H1 (cell line): ENCODE measurements around the gene COTL1. TPM values are rescaled to one million over a fixed set of nuclear protein-coding genes. Genes with fewer than 3 reads are reported as not detected.

Source experiments
- CTCF ChIA-PET: fragments of 300-600 bp; sonication (Branson Sonifier 250); formaldehyde crosslinking; loops from one replicate; lab custom pipeline; 2021; ENCODE audit not compliant: partially characterized antibody; lab: Charles Lee
- POLR2A ChIA-PET: fragments of 300-600 bp; sonication (Branson Sonifier 250); formaldehyde crosslinking; loops from one replicate; lab custom pipeline; 2021; ENCODE audit warnings: inconsistent platforms; ENCODE audit not compliant: partially characterized antibody; lab: Charles Lee
- DNase-seq, 2 experiments: peaks; one replicate each; pipeline versions ENCODE4 v3.0.0 to v3.0.0-alpha.2; 2010 to 2022; ENCODE audit warnings: low spot score in 2 of 2, low read depth in 1 of 2, mixed read lengths in 1 of 2
- FAIRE-seq: peaks from 2 replicates; lab custom pipeline; 2011; peaks lifted over from hg19 to GRCh38; lab: Jason Lieb, UNC
- H2AFZ ChIP-seq: 2 replicates; pipeline ENCODE4 v1.8.1; 2012; ENCODE audit warnings: low read length, inconsistent platforms
- H2AK5ac ChIP-seq: 2 replicates; pipeline ENCODE4 v1.6.1; 2013; ENCODE audit warnings: low read depth, low read length
- H2BK120ac ChIP-seq: replicated peaks from 2 replicates; pipeline ENCODE3; 2013; ENCODE audit warnings: low read depth, low read length, inconsistent platforms
- H2BK12ac ChIP-seq: 2 replicates; pipeline ENCODE4 v1.6.1; 2013; ENCODE audit warnings: low read depth, low read length
- H2BK15ac ChIP-seq: 2 replicates; pipeline ENCODE4 v1.6.1; 2013; ENCODE audit warnings: low read length
- H2BK20ac ChIP-seq: 2 replicates; pipeline ENCODE4 v1.6.1; 2013; ENCODE audit warnings: low read length
- H2BK5ac ChIP-seq: 2 replicates; pipeline ENCODE4 v1.6.1; 2013; ENCODE audit warnings: low read depth, low read length
- H3K14ac ChIP-seq: 2 replicates; pipeline ENCODE4 v1.6.1; 2013; ENCODE audit warnings: inconsistent platforms; ENCODE audit not compliant: insufficient read length
- H3K18ac ChIP-seq: 2 replicates; pipeline ENCODE4 v1.6.1; 2013; ENCODE audit warnings: low read length; ENCODE audit errors: extremely low read depth
- H3K23ac ChIP-seq: 2 replicates; pipeline ENCODE4 v1.6.1; 2013; ENCODE audit warnings: inconsistent platforms; ENCODE audit not compliant: insufficient read length
- H3K23me2 ChIP-seq: 2 replicates; pipeline ENCODE4 v1.6.1; 2013; ENCODE audit warnings: low read depth, low read length
- H3K27ac ChIP-seq: 2 replicates; pipeline ENCODE4 v1.6.1; 2011; ENCODE audit warnings: low read depth, low read length, inconsistent platforms
- H3K27me3 ChIP-seq, 4 experiments: replicated peaks in 1 of 4; 1 replicate in 1 of 4; 2 replicates in 3 of 4; pipeline versions ENCODE4 v1.6.1 to v1.8.1; 2011 to 2013; ENCODE audit warnings: low read length in 3 of 4, mild to moderate bottlenecking in 3 of 4, inconsistent platforms in 2 of 4, mixed read lengths in 2 of 4, moderate library complexity in 1 of 4; ENCODE audit not compliant: control insufficient read depth in 3 of 4, insufficient read depth in 3 of 4; ENCODE audit errors: extremely low read depth in 1 of 4
- H3K36me3 ChIP-seq, 4 experiments: 2 replicates each; pipeline versions ENCODE4 v1.6.1 to v1.8.1; 2011 to 2013; ENCODE audit warnings: mild to moderate bottlenecking in 4 of 4, low read length in 3 of 4, moderate library complexity in 2 of 4, control low read depth in 1 of 4, inconsistent platforms in 1 of 4; ENCODE audit not compliant: insufficient read depth in 4 of 4, control insufficient read depth in 2 of 4
- H3K4ac ChIP-seq: replicated peaks from 2 replicates; pipeline ENCODE3; 2013; ENCODE audit warnings: low read length, low read depth, mixed read lengths, inconsistent platforms; ENCODE audit not compliant: insufficient read length
- H3K4me1 ChIP-seq, 4 experiments: replicated peaks in 1 of 4; 1 replicate in 1 of 4; 2 replicates in 3 of 4; pipeline versions ENCODE4 v1.6.1 to v1.8.1; 2011 to 2013; ENCODE audit warnings: low read length in 3 of 4, inconsistent platforms in 2 of 4, mixed read lengths in 1 of 4; ENCODE audit not compliant: insufficient read depth in 4 of 4, control insufficient read depth in 3 of 4
- H3K4me2 ChIP-seq, 2 experiments: 2 replicates each; pipeline versions ENCODE4 v1.6.1 to v1.8.1; 2011 to 2013; ENCODE audit warnings: low read depth in 2 of 2, low read length in 2 of 2, control low read depth in 1 of 2, inconsistent platforms in 1 of 2, mild to moderate bottlenecking in 1 of 2; ENCODE audit not compliant: insufficient read depth in 1 of 2
- H3K4me3 ChIP-seq, 4 experiments: fragments of 200-600, 300-600 bp in 1 of 4; sonication (generic), shearing (Covaris generic), sonication (Bioruptor Twin) in 1 of 4; 2 replicates each; pipeline versions ENCODE4 v1.5.1 to v1.8.1; 2011 to 2016; ENCODE audit warnings: low read length in 4 of 4, low read depth in 3 of 4, control low read depth in 2 of 4, inconsistent platforms in 2 of 4, mild to moderate bottlenecking in 2 of 4, mixed read lengths in 1 of 4, moderate library complexity in 1 of 4; ENCODE audit not compliant: insufficient read depth in 2 of 4; ENCODE audit errors: extremely low read depth in 1 of 4
- H3K56ac ChIP-seq: replicated peaks from 2 replicates; pipeline ENCODE3; 2013; ENCODE audit warnings: low read depth, mild to moderate bottlenecking, mixed read lengths, low read length, inconsistent platforms; ENCODE audit not compliant: insufficient read length
- H3K79me1 ChIP-seq: 2 replicates; pipeline ENCODE4 v1.6.1; 2013; ENCODE audit warnings: low read depth, low read length, control low read depth
- H3K79me2 ChIP-seq, 2 experiments: 2 replicates each; pipeline versions ENCODE4 v1.6.1 to v1.8.1; 2012 to 2013; ENCODE audit warnings: low read length in 2 of 2, mild to moderate bottlenecking in 2 of 2, inconsistent platforms in 1 of 2; ENCODE audit not compliant: insufficient read depth in 2 of 2, control insufficient read depth in 1 of 2
- H3K9ac ChIP-seq, 4 experiments: replicated peaks in 1 of 4; 1 replicate in 1 of 4; 2 replicates in 3 of 4; pipeline versions ENCODE4 v1.6.1 to v1.8.1; 2011 to 2013; ENCODE audit warnings: low read depth in 3 of 4, low read length in 3 of 4, control low read depth in 2 of 4, mild to moderate bottlenecking in 2 of 4, moderate library complexity in 2 of 4, inconsistent platforms in 1 of 4; ENCODE audit errors: extremely low read depth in 1 of 4
- H3K9me3 ChIP-seq, 2 experiments: 2 replicates each; pipeline versions ENCODE4 v1.6.1 to v1.8.1; 2012 to 2013; ENCODE audit warnings: mild to moderate bottlenecking in 2 of 2, moderate library complexity in 2 of 2, control low read depth in 1 of 2, inconsistent platforms in 1 of 2, low read depth in 1 of 2, low read length in 1 of 2, mixed read lengths in 1 of 2; ENCODE audit not compliant: insufficient read depth in 2 of 2
- H4K20me1 ChIP-seq, 2 experiments: replicated peaks in 1 of 2; 2 replicates each; pipeline versions ENCODE3 to v1.8.1; 2011 to 2013; ENCODE audit warnings: inconsistent platforms in 2 of 2, low read length in 2 of 2, mild to moderate bottlenecking in 1 of 2; ENCODE audit not compliant: insufficient read depth in 2 of 2, control insufficient read depth in 1 of 2
- H4K5ac ChIP-seq: 2 replicates; pipeline ENCODE4 v1.6.1; 2013; ENCODE audit warnings: low read length, low read depth, mixed read lengths, inconsistent platforms; ENCODE audit not compliant: insufficient read length
- H4K8ac ChIP-seq: 2 replicates; pipeline ENCODE4 v1.8.0; 2013; ENCODE audit warnings: mild to moderate bottlenecking, moderate library complexity, low read length, inconsistent platforms; ENCODE audit not compliant: insufficient read depth; ENCODE audit errors: extremely low read depth
- H4K91ac ChIP-seq: replicated peaks from 2 replicates; pipeline ENCODE3; 2013; ENCODE audit warnings: low read length, mixed read lengths, inconsistent platforms; ENCODE audit not compliant: insufficient read length
- BACH1 ChIP-seq: IDR thresholded peaks from 2 replicates; pipeline ENCODE4 v1.6.1; 2012; ENCODE audit warnings: low read length, improper control_type of control experiment
- BCL11A ChIP-seq, 2 experiments: IDR thresholded peaks; one replicate each; pipeline ENCODE4 v1.6.1; 2011; ENCODE audit warnings: low read depth in 2 of 2, low read length in 2 of 2, mild to moderate bottlenecking in 2 of 2
- CBX5 ChIP-seq: fragments of 300-800, 300-1000 bp; sonication (generic); IDR thresholded peaks from 2 replicates; pipeline ENCODE4 v1.7.1; 2016; ENCODE audit warnings: antibody characterized with exemption, low read length, low read depth
- CREB1 ChIP-seq: IDR thresholded peaks from 2 replicates; pipeline ENCODE4 v1.6.1; 2012; ENCODE audit warnings: inconsistent platforms
- EZH2 ChIP-seq: fragments of 200-600 bp; sonication (generic); IDR thresholded peaks from 2 replicates; pipeline ENCODE4 v1.7.1; 2012; ENCODE audit warnings: low read depth, mild to moderate bottlenecking, moderate library complexity, low read length, inconsistent platforms; ENCODE audit not compliant: severe bottlenecking
- GTF2F1 ChIP-seq: IDR thresholded peaks from 2 replicates; pipeline ENCODE4 v1.6.1; 2012; ENCODE audit warnings: low read depth, low read length, improper control_type of control experiment, borderline replicate concordance
- POLR2AphosphoS5 ChIP-seq: IDR thresholded peaks from 2 replicates; pipeline ENCODE4 v1.6.1; 2011; ENCODE audit warnings: low read depth, low read length
- RBBP5 ChIP-seq: IDR thresholded peaks from 2 replicates; pipeline ENCODE4 v1.7.1; 2012; ENCODE audit warnings: low read depth, mild to moderate bottlenecking, inconsistent platforms, low read length, moderate library complexity, borderline replicate concordance
- RNF2 ChIP-seq: fragments of 200-900, 300-1000 bp; sonication (generic); IDR thresholded peaks from 2 replicates; pipeline ENCODE4 v1.7.1; 2016; ENCODE audit warnings: borderline replicate concordance, low read depth, mild to moderate bottlenecking, antibody characterized with exemption, low read length; ENCODE audit not compliant: poor library complexity, severe bottlenecking; ENCODE audit errors: missing control alignments
- RXRA ChIP-seq: IDR thresholded peaks from 2 replicates; pipeline ENCODE4 v1.6.1; 2011; ENCODE audit warnings: low read depth, mild to moderate bottlenecking, low read length, moderate library complexity; ENCODE audit not compliant: insufficient read depth
- SAP30 ChIP-seq: fragments of 300-600 bp; sonication (generic); IDR thresholded peaks from 2 replicates; pipeline ENCODE4 v1.7.1; 2012; ENCODE audit warnings: low read length, moderate library complexity, mild to moderate bottlenecking, inconsistent platforms; ENCODE audit not compliant: insufficient read depth, insufficient replicate concordance
- SP1 ChIP-seq: IDR thresholded peaks from 2 replicates; pipeline ENCODE4 v1.6.1; 2011; ENCODE audit warnings: low read depth, low read length
- SUZ12 ChIP-seq: fragments of 200-600 bp; sonication (generic); IDR thresholded peaks from 2 replicates; pipeline ENCODE4 v1.6.1; 2012; ENCODE audit warnings: mild to moderate bottlenecking, inconsistent platforms, low read length, moderate library complexity, mixed read lengths
- TBP ChIP-seq: IDR thresholded peaks from 2 replicates; pipeline ENCODE4 v1.6.1; 2011; ENCODE audit warnings: low read depth, low read length, improper control_type of control experiment
- WGBS, 2 experiments: shearing (Covaris generic) in 1 of 2; methylation state at CpG; one replicate each; pipeline versions ENCODE4 v1.1.6 to v1.1.7; 2013 to 2015; ENCODE audit warnings: low lambda C conversion rate in 2 of 2, mixed read lengths in 2 of 2, inconsistent platforms in 1 of 2, low coverage in 1 of 2, missing lambda C conversion rate in 1 of 2; ENCODE audit not compliant: insufficient replicate concordance in 2 of 2, insufficient coverage in 1 of 2, insufficient read length in 1 of 2; ENCODE audit errors: extremely low coverage in 1 of 2, missing lambda C conversion rate in 1 of 2; 5-methylcytosine and 5-hydroxymethylcytosine counted together
- polyA plus RNA-seq, 7 experiments: library from polyadenylated mRNA; depleted of rRNA in 3 of 7; stranded (reverse) in 5 of 7; unstranded in 2 of 7; fragments of >200 nt in 5 of 7; fragments of 200-250 nt in 2 of 7; gene quantifications; 1 replicate in 5 of 7; 2 replicates in 1 of 7; 4 replicates in 1 of 7; pipeline versions ENCODE4 v1.2.1 to v1.2.3, GENCODE V29; 2011 to 2013; ENCODE audit warnings: missing spikeins in 2 of 7, mixed read lengths in 2 of 7
- total RNA-seq: library from RNA; stranded (reverse); fragmentation: NEBNext Ultra II Directional; extraction: Animal tissue kit (Norgen Biotek cat#: 25700); gene quantifications from 2 replicates; pipeline ENCODE4 v1.2.1, GENCODE V29; 2021

The COTL1 gene
- total and polyA plus RNA-seq, 2 of the 8 experiments (the other 6 are each of a cell fraction or from before 2014, with no cell fraction given), result 59.2 to 183 TPM

DNA sequence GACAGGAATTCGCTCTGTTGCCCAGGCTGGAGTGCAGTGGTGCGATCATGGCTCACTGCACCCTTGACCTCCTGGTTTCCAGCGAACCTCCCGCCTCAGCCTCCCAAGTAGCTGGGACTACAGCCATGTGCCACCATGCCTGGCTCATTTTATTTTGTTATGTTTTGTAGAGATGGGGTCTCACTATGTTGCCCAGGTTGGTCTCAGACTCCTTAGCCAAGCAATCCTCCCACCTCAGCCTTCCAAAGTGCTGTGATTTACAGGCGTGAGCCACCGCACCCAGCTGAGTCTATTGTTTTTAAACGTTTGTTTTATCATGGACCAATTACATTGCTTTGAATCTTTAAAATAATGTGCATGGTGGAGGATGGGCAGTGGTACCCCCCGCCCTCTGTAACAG is 28.9 kb downstream of the COTL1 start:
- Histone ChIP-seq H4K91ac (no peak overlapping the region), H3K4ac (no peak overlapping the region), H2BK12ac (no peak overlapping the region), H3K79me1 (peaks cover 3% of the 10 kb centered on the region; the same call in 1 of the 2 replicates), H2BK5ac (no peak overlapping the region), H2BK120ac (no peak overlapping the region), H2BK15ac (no peak overlapping the region), H3K79me2 (peaks cover 2 to 18% of the 10 kb centered on the region in 2 experiments; a peak in 2 of 4 replicates), H3K14ac (no peak overlapping the region), H3K9me3 (no peaks in the 10 kb centered on the region), H4K20me1 (peaks cover 2 to 8% of the 10 kb centered on the region in 2 experiments), H4K5ac (no peak overlapping the region), H3K23me2 (no peaks in the 10 kb centered on the region), H3K56ac (no peak overlapping the region), H3K4me2 (no peak overlapping the region), H3K9ac (no peak overlapping the region), H3K23ac (no peak overlapping the region), H3K36me3 (peaks cover 0 to 13% (median 3%) of the 10 kb centered on the region in 4 experiments; a peak in 6 of 8 replicates), H3K18ac (no peak overlapping the region), H3K4me3 (no peak overlapping the region), H3K4me1 (peaks cover 0 to 3% (median 0%) of the 10 kb centered on the region in 4 experiments; a peak in 2 of 7 replicates), H2AK5ac (no peak overlapping the region), H3K27ac (no peak overlapping the region), H2AFZ (no peak overlapping the region), H3K27me3 (no peaks in the 10 kb centered on the region), H4K8ac (no peak overlapping the region), H2BK20ac (no peak overlapping the region)
- no peak for DNase-seq
- FAIRE-seq, result no peak
- CTCF ChIA-PET, result interaction anchor here (0.9 to 1.6 kb wide), 4 partner anchors 22 to 150 kb away, joined by 3 to 5 read pairs (median 3); no protein-coding TSS in a partner anchor
- POLR2A ChIA-PET, result interaction anchor here (1.1 to 1.7 kb wide), 3 partner anchors 9 to 28 kb away, joined by 3 to 4 read pairs (median 3); no protein-coding TSS in a partner anchor
- WGBS, 2 experiments, result 98% methylated on average over 8 of the region's 8 CpGs; no CpG with 5 or more reads in 1 of the 2 experiments
- TF ChIP-seq TBP (no peak), BACH1 (no peak), CREB1 (no peak), SAP30 (no peak), POLR2AphosphoS5 (no peak), EZH2 (no peak), SUZ12 (no peak), GTF2F1 (no peak), RNF2 (no peak), SP1 (no peak), RXRA (no peak), CBX5 (no peak), RBBP5 (no peak), BCL11A (IDR thresholded peaks at IDR 0.05; ENCODE audit: low read depth in 2 of 2, low read length in 2 of 2) (no peak)
